ENCODE measurements around the gene SRGAP2C.
"Not testable (repeated sequence)": the region's sequence is repeated elsewhere in the genome, so short reads cannot be mapped to it uniquely, and the experiment has no call there.

SRGAP2C gene

GRCh38 chr1:121184290-121185127 is at the start of gene SRGAP2C, which contains the start of gene FAM72B:
Gene SRGAP2C (plus strand): TSS chr1:121184975. CDS start chr1:121187447, 2,472 bp downstream.
Gene FAM72B (minus strand): TSS chr1:121184340. CDS start chr1:121183489, 851 bp downstream.
- peak; percentile 98 for DNase-seq

DNA sequence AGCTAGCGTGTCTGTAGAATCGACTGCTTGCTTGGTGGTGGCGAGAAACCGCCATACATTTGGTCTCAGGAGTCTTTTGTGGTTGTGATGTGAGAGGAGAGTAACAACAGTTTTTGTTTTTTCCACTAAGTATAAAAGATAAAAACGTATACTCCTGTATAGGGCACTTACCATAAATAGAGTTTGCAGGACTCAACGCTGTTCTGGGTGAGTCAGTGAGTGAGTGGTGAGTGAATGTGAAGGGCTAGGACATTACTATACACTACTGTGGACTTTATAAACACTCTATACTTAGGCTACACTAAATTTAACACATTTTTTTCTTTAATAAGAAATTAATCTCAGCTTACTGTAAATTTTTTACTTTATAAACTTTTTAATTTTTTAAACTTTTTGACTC is 44.4 kb upstream of the SRGAP2C start:
- DNase-seq = not testable (repeated sequence)

GRCh38 chr1:121148489-121149190 is 36.1 kb upstream of the SRGAP2C start:
- not testable (repeated sequence) for DNase-seq

GRCh38 chr1:121151294-121151693 is 33.5 kb upstream of the SRGAP2C start:
- not testable (repeated sequence) for DNase-seq

- not testable (repeated sequence) for DNase-seq
These were observed 32.0 kb upstream of the SRGAP2C start for GRCh38 chr1:121152788-121153187.

GRCh38 chr1:121154811-121155210 is 30.0 kb upstream of the SRGAP2C start:
- not testable (repeated sequence) for DNase-seq

GRCh38 chr1:121155671-121156358 is 29.0 kb upstream of the SRGAP2C start:
- not testable (repeated sequence) for DNase-seq

DNA sequence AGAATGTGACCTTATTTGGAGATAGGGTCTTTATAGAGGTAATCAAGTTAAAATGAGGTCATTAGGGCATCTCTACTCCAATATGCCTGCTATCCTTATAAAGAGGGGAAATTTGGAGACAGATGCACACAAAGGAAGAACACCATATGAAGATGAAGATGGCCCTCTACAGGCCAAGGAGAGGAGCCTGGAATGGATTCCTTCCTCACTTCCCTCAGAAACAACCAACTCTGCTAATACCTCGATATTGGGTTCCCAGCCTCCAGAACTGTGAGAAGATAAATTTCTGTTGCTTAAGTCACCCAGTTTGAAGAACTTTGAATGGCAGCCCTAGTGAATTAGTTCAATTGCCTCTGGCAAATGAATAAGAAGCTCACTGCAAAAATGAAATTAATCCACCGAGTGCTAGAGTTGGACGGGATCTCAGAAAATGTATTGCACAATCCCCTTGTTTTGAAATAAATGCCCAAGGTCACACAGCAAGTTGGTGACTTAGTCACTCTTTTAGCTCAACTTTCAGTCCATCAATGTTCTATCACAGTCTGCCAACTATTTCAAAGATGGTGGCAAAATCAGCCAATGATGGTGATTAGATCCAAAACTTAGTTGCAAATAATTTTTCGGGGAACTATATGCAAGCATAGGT is 27.7 kb upstream of the SRGAP2C start:
- DNase-seq = not testable (repeated sequence)

DNA sequence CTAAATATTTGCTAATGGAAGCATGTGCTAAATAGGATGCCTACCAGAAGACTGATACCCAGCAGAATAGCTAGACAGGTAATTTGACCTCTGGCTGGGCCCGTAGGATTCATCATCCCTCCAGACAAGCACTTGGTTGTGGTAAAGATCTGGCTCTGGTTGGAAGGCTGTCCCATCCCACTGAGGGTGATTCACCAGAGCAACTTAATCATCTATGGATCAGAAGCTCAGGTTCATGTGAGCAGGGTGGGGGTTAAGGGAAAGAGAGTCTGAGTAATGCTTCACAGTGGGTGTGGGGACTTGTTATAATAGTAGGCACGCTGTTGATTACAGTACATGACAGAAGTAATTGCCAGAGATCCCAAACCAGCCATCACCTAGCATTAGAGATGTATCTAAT is 27.2 kb upstream of the SRGAP2C start:
- not testable (repeated sequence) for DNase-seq

DNA sequence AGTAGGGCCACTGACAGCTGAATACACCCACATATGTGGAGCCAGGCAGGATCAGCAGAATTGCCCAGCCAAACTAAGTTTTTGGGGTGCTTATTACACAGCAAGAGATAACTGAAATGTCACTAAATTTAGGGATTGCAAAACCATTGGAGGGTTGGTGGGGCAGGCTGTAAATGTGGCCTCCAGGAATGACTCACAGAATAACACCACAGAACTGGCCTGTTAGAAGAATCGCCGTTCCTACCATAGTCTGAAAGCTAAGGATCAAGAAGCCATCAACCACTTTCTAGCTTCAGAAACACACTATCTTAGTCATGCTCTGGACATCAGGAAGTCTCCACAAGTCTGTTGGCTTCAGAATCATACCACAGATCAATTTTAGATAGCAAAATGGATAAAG is 24.7 kb upstream of the SRGAP2C start:
- not testable (repeated sequence) for DNase-seq

DNA sequence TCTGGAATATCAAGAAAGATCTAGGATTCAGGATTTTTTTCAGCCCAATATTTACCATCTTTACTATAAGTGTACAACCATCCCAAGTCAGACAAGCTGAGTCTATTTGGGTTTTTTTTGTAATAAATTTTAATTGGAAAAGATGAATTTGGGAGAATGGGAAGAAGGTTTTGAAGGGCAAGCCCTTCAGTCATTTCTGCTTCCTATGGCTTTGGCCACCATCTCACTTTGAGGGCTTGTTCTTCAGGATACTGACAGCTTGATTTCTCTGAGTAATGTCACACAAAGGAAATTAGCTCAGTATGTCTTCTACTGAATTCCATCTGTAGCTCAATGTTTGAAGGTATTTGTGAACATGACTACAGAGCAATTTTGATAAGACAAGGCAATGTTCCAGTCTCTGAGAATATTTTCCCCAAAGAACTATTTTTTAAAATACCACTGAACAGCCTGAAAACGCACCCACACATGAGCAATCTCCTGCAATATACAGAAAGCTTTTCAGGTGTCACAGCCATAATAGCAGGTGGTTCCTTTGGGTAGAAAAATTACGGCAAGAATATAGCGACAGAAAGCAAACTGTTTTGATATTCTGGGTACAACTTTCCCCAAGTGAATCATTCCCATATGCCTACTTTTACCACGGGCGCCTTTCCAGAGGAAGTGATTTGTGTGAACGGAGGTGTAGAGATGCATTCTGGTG is 23.4 kb upstream of the SRGAP2C start:
- not testable (repeated sequence) for DNase-seq

DNA sequence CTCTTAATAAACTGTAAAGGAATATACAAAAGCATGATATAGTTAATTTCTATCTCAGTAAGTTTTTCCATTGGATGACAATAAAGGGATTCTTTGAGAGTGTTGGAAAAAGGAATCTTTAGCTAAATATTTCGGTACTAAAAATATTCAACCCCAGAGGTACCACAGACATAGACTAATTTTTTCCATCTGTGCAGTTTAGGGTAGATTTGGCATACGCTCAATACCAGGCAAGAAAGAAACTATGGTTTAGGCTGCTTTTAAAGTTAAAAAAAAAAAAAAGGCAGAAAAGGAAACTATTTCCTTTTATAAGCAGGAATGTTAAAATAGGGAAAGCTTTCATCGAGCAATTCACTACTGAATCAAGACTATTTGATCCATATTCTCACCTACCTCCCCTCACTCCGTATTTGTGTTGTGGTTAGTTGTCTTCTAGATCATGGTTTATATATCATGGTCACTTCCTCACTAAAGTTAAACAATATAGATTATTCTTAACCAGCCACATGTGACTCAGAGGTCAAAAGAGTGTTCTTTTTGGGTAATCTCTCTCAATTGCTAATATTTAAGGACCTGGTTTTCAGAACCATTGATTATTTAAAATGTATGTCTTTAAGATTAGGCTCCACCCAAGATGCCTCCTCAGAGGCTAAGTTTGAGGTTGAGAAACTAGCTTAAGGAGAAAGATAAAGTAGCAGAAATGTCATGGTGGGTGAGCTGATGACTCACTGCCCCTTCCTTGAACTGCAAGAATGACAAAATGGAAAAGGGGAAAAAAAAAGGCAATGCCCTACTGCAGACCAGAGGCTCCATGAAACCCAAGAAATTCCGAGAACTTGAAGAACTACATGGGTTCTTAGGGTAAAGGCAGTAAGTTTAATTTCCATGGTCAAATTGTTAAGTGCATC is 20.7 kb upstream of the SRGAP2C start:
- DNase-seq = not testable (repeated sequence)

DNA sequence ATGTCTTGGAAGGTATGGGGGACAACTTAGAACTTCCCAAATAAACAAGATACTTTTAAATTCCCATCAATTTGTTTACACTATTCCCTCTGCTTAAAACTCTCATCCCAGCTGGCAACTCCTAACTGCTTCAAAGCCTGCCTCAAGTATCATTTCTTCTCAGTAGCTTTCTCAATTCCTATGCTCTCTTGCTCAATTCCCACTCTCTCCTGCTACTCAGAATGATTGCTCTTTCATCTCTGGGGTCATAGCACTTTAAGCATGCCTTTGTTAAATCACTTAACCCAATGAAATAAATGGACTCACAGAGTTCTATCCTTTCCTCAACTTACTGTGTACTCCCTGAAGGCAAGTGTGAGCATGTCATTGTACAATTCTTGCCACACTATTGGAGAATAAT is 19.5 kb upstream of the SRGAP2C start:
- not testable (repeated sequence) for DNase-seq

DNA sequence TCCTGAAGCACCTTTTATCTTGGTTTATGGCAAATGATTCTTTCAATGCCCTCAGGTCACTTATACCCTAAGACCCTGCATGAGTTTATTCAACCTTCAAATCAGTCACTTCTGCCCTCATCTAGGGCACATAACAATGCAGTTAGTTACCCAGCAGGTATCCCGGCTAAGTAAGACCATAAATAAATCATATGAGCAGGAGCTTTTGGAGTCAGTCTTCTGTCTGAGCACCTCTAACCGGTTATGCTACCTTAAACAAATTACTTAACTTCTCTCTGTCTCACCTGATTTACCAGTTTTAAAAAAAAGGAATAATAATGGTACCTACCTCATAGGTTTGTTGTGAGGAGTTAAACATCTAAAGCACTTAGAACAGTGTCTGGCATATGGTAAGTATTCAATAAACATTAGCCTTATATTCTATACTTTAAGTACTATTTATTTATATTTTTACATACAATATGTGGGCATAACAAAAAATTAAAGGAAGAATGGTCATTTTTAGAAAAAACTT is 17.5 kb upstream of the SRGAP2C start:
- not testable (repeated sequence) for DNase-seq

GRCh38 chr1:121168152-121168668 is 16.6 kb upstream of the SRGAP2C start:
- not testable (repeated sequence) for DNase-seq

DNA sequence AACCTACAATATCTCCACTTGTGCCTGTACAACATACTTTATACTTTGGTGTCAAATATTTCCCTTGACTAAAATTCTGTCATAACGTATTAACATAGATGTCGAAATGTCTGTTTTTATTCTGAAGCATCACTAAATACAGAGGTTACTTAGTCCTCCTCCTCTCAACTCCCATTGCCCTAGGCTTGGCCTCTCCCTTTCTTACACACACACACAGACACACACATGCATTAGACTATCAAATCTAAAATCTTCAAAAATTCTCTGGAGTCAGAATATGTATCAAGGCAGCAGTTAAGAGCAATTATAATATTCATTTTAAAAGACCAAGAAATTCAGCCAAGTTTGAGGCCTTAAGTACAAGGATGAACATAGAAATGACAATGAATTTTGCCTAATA is 8.1 kb upstream of the SRGAP2C start:
- DNase-seq = not testable (repeated sequence)

- not testable (repeated sequence) for DNase-seq
These were observed 6.6 kb upstream of the SRGAP2C start for GRCh38 chr1:121178197-121178596.

- DNase-seq = not testable (repeated sequence)
These were observed 908 bp upstream of the SRGAP2C start for GRCh38 chr1:121183867-121184266.

- DNase-seq = not testable (repeated sequence)
These were observed 449 bp downstream of the SRGAP2C start for GRCh38 chr1:121185140-121185708.

DNA sequence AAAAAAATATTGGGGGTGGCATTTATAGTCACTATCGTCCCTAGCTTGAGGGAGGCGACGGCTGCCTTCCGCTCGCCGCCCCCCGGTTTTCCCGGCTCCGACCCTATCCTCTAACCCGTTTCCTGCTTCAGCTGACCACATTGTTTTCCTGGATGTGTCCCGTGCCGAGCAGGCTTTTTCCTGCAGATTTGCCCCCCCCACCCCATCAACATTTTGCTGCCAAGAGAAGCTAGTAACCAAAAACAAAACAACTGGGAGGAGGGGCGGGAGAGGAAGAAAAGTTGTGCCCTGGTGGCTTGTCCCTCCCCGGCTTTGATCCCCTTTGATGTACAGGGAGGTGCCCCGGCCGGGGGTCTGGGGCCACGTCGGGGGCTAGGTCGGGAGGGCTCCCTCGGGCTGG is 1.4 kb downstream of the SRGAP2C start:
- DNase-seq = not testable (repeated sequence)
